Measurements from ENCODE around the gene RABAC1.

DNA sequence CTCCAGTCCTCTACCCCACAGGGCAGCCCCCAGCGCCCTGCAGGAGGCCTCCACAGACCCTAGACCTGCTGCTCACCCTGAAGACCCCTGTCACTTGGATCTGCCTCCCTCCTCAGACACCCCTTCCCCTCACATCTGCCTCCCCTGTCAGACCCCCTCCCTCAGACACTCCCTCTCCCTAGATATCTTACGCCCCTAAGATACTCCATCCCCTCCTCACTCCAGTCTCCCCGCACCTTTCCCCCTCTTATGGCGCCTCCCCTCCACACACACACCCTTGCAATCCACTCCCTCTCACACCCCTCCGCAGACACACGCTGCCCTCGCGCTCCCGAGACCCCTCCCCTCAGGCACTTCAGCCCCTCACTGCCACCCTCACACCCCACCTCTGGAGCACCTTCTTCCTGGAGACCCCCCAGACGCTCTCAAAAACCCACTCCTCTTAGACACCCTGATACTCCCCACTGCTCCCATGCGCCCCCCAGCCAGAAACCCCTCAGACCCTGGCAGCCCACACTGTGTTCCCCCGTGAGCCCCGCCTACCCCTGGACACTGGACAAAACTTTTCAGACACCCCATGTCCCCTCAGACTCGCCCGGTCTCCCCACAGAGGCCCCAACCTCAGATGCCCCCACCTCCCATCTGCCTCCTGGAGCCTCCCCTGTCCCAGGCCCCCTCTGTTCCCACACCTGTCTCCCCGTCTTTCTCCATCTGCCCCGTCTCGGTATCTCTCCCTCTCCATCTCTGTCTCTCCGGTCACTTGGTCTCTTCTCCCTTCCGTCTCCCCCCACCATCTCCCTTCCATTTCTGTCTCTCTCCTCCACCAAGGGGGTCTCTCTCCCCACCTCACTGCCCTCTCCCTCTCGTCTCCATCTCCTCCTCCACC, 45.3 kb downstream of the RABAC1 start:
- TF ChIP-seq ZNF785 (CRISPR knock-in tag; IDR thresholded peaks at IDR 0.05) (no peak), JUN (IDR thresholded peaks at IDR 0.05; ENCODE audit: borderline replicate concordance, low read depth, low read length) (no peak), JUN (CRISPR knock-in tag; IDR thresholded peaks at IDR 0.05; ENCODE audit: borderline replicate concordance) (no peak), MAFK (IDR thresholded peaks at IDR 0.05; ENCODE audit: low read length) (no peak), MCM7 (IDR thresholded peaks at IDR 0.05) (no peak)
